HuH-7 (cell line): ENCODE data around the gene MOCS3.

Experiments
- DNase-seq: peaks from one replicate; pipeline ENCODE4 v3.0.0; 2011; ENCODE audit warnings: low spot score

MOCS3 gene

DNA sequence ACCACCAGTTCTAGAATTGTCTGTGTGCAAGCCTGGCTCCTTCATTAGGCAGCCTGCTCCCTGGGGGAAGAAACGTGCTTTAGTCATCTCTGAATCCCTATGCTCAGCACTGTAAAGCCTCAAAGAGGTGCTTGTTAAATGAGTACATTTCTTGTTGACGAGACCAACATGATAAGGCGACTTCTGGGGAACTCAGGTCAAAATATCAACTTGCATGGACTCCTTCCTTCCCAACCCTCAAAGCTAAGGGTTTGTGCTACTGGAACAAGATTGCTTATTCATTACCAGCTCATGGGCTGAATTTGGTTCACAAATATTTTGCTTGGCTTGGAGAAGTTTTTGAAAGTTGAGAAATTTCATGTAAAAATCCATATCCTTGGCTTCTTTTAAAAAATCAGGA lies 53.7 kb downstream of the MOCS3 start:
- no peak for DNase-seq
